ENCODE data around the gene PRC1. TPM values are rescaled to one million over a fixed set of nuclear protein-coding genes. Genes with fewer than 3 reads are reported as not detected.

The PRC1 gene
- total RNA-seq, 1 donor from 2014 or later, result 32.5 TPM

DNA sequence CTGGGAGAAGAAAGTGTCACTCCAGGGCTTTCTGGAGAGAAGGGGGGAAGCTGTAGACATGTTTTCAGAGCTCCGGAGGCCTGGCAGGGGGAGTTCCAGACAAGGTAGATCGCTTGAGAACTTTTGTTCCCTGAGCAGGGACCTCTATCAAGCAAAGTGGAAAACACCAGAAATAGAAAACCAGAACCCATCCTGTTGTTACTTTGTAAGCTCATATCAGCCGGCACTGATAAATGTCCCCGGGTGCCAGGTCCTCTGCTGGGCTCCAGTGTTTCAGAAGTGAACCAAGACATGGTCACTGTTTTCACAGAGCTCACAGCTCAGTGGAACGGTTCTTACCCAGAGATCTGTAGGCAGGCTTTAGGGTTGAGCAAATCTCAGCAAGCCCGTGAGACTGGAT is 75.5 kb downstream of the PRC1 start:
- TF ChIP-seq, protein P1, sequence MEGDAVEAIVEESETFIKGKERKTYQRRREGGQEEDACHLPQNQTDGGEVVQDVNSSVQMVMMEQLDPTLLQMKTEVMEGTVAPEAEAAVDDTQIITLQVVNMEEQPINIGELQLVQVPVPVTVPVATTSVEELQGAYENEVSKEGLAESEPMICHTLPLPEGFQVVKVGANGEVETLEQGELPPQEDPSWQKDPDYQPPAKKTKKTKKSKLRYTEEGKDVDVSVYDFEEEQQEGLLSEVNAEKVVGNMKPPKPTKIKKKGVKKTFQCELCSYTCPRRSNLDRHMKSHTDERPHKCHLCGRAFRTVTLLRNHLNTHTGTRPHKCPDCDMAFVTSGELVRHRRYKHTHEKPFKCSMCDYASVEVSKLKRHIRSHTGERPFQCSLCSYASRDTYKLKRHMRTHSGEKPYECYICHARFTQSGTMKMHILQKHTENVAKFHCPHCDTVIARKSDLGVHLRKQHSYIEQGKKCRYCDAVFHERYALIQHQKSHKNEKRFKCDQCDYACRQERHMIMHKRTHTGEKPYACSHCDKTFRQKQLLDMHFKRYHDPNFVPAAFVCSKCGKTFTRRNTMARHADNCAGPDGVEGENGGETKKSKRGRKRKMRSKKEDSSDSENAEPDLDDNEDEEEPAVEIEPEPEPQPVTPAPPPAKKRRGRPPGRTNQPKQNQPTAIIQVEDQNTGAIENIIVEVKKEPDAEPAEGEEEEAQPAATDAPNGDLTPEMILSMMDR (IDR thresholded peaks at IDR 0.05), result no peak
- Mint-ChIP-seq H3K4me1 (ENCODE audit: low read depth) (peaks cover 10% of the 10 kb centered on the region), H3K27me3 (ENCODE audit: low read depth) (no peaks in the 10 kb centered on the region), H3K4me3 (ENCODE audit: unreplicated experiment) (no peak overlapping the region), H3K27ac (ENCODE audit: unreplicated experiment) (no peak overlapping the region), H3K9me3 (ENCODE audit: low read depth) (no peaks in the 10 kb centered on the region), H3K36me3 (ENCODE audit: low read depth) (peaks cover 32% of the 10 kb centered on the region)
- no peak for DNase-seq (ENCODE audit: low spot score)

DNA sequence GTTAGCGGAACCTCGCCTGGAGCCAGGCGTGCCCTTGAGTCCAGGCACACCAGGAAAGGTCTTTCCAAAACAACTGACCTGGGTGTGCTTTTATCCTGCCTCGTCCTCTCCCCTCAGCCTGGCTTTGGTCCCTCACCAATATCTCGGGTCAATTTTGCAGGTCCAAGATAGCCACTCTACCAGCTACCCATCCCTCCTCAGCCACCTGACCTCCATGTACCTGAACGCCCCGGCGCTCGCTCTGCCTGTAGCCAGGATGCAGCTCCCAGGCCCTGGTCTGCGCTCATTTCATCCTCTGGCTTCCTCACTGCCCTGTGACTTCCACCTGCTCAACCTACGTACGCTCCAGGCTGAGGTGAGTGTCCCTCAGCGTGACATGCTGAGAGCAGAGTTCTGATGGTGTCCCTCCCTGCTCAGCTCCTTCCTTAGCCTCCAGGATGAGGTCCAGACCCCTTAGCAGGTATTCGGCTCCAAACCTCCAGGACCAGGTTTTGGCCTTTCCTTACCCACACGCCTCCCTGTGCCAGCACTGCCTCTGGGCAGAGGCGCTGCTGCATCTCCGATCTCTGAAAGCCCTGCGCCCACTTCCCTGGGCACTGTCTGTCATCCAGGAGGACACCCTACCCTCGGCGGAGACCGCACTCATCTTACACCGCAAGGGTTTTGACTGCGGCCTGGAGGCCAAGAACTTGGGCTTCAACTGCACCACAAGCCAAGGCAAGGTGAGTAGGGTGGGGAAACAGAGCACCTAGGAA is 76.1 kb downstream of the PRC1 start:
- TF ChIP-seq, protein P1 (IDR thresholded peaks at IDR 0.05), result no peak
- Mint-ChIP-seq H3K9me3 (ENCODE audit: low read depth) (no peaks in the 10 kb centered on the region), H3K36me3 (ENCODE audit: low read depth) (peaks cover 36% of the 10 kb centered on the region), H3K4me1 (ENCODE audit: low read depth) (peaks cover 10% of the 10 kb centered on the region), H3K27me3 (ENCODE audit: low read depth) (no peaks in the 10 kb centered on the region), H3K4me3 (ENCODE audit: unreplicated experiment) (no peak overlapping the region), H3K27ac (ENCODE audit: unreplicated experiment) (no peak overlapping the region)
- no peak for DNase-seq (ENCODE audit: low spot score)

DNA sequence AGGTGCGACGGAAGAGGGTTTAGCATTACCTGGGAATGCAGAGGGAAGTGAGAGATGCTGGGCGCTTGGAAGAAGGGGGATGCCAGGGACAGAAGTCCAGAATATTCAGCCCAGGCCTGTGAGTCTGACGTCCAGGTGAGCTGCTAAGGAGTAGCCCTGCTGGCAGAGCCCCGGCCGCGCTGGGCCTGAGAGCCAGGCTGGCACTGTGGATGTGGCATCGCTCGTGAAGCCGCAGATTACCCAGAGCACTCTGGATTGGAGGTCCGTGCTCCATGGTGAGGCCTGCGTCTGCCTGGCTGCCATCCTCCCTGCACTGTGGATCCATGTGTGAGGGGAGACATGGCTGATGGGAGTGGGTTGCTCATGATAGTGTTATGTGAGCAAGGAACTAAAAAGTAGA is 76.8 kb downstream of the PRC1 start:
- DNase-seq (ENCODE audit: low spot score), result no peak
- Mint-ChIP-seq H3K9me3 (ENCODE audit: low read depth) (no peaks in the 10 kb centered on the region), H3K27me3 (ENCODE audit: low read depth) (no peaks in the 10 kb centered on the region), H3K4me3 (ENCODE audit: unreplicated experiment) (no peak overlapping the region), H3K36me3 (ENCODE audit: low read depth) (peaks cover 42% of the 10 kb centered on the region), H3K4me1 (ENCODE audit: low read depth) (peaks cover 10% of the 10 kb centered on the region), H3K27ac (ENCODE audit: unreplicated experiment) (no peak overlapping the region)
- TF ChIP-seq, protein P1 (IDR thresholded peaks at IDR 0.05), result no peak

DNA sequence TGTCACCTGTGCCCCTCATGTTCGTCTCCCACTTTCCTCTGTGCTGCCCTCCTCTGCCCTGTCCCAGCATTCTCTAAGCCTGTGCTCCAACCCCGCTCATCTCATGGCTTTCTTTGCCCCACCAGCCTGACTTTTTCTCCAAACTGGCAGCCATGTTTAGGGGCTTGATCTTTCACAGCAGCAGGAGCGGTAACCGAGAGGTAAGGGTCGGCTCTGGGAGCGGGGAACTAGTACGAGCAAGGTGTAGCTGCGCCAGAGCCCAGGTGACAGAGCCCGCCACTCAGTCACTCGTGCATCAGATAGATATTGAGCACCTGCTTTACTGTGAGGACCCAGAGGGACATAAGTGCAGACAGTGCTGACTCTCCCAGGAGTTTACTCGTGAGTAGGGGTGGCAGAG is 77.9 kb downstream of the PRC1 start:
- TF ChIP-seq, protein P1 (IDR thresholded peaks at IDR 0.05), result no peak
- Mint-ChIP-seq H3K36me3 (ENCODE audit: low read depth) (peaks cover 43% of the 10 kb centered on the region), H3K9me3 (ENCODE audit: low read depth) (no peaks in the 10 kb centered on the region), H3K27me3 (ENCODE audit: low read depth) (no peaks in the 10 kb centered on the region), H3K4me1 (ENCODE audit: low read depth) (peaks cover 10% of the 10 kb centered on the region), H3K4me3 (ENCODE audit: unreplicated experiment) (no peak overlapping the region), H3K27ac (ENCODE audit: unreplicated experiment) (no peak overlapping the region)
- DNase-seq (ENCODE audit: low spot score), result no peak

Other genes with a start within 250 kb of the PRC1 start
- gene FURIN, start 125.9 kb downstream of the PRC1 start, total RNA-seq, result 66.2 to 118 TPM (median 71.1 TPM) in 3 replicates
- 2.4 to 2.7 TPM (median 2.4 TPM) in 3 replicates for gene FES, start 110.0 kb downstream of the PRC1 start, total RNA-seq
- gene MAN2A2, start 91.2 kb downstream of the PRC1 start, total RNA-seq, result 49.4 to 57.0 TPM (median 51.4 TPM) in 3 replicates
- 10.5 to 12.2 TPM (median 10.8 TPM) in 3 replicates for gene HDDC3, start 62.0 kb downstream of the PRC1 start, total RNA-seq
- gene UNC45A, start 59.2 kb downstream of the PRC1 start, total RNA-seq, result 70.9 to 85.7 TPM (median 73.2 TPM) in 3 replicates
- gene RCCD1, start 39.7 kb downstream of the PRC1 start, total RNA-seq, result 13.2 to 14.3 TPM (median 14.2 TPM) in 3 replicates
- gene VPS33B, start 28.1 kb upstream of the PRC1 start, total RNA-seq, result 10.7 to 13.6 TPM (median 11.4 TPM) in 3 replicates
- not detected in 3 replicates for gene SV2B, start 105.7 kb upstream of the PRC1 start, total RNA-seq

Measured in chondrocyte (in vitro differentiated cells).